Neural progenitor cell (in vitro differentiated cells): ENCODE measurements around the gene AFF3.

Experiments
- CTCF ChIP-seq: fragments of 200-600 bp; sonication (generic); IDR thresholded peaks from 2 replicates; pipeline ENCODE4 v1.5.1; 2017; ENCODE audit warnings: antibody characterized with exemption, mild to moderate bottlenecking
- EZH2phosphoT487 ChIP-seq: fragments of 200-600 bp; sonication (generic); IDR thresholded peaks from 2 replicates; pipeline ENCODE4 v1.6.1; 2017; ENCODE audit warnings: antibody characterized with exemption

- TF ChIP-seq CTCF = peak; percentile 24
- TF ChIP-seq EZH2phosphoT487 = no peak
Observed at GRCh38 chr2:99692785-99693184, 449.6 kb downstream of the AFF3 start.
